Measurements from ENCODE around the gene PCNT. TPM values are rescaled to one million over a fixed set of nuclear protein-coding genes. Genes with fewer than 3 reads are reported as not detected.
A peak's percentile ranks its signal among the peaks of the same experiment; 100 is the strongest.

Gene PCNT
- total RNA-seq, 1 experiment from 2014 or later, result 39.6 TPM

GRCh38 chr21:46413365-46413696 lies 89.4 kb downstream of the PCNT start:
- Mint-ChIP-seq H3K4me1 (peaks cover 19 to 27% of the 10 kb centered on the region in 2 experiments), H3K9me3 (no peaks in the 10 kb centered on the region), H3K27ac (peak overlapping the region in 2 of 3 experiments; percentile 75 to 85; a peak in 1 of 7 replicates), H3K36me3 (ENCODE audit: insufficient read depth in 1 of 3, low read depth in 3 of 3) (peaks cover 19 to 46% (median 32%) of the 10 kb centered on the region in 3 experiments), H3K4me3 (peak overlapping the region in 1 of 2 experiments; percentile 12; a peak in 1 of 5 replicates), H3K27me3 (ENCODE audit: low read depth) (no peaks in the 10 kb centered on the region)
- peak overlapping the region; percentile 98; the same call in 1 of the 2 replicates for H3K4ac ChIP-seq (ENCODE audit: low read depth, low read length)
- peaks cover 9% of the 10 kb centered on the region; the same call in 1 of the 2 replicates for H3K4me1 ChIP-seq (ENCODE audit: insufficient read depth, low read length)
- no peak overlapping the region for H3K4me2 ChIP-seq (ENCODE audit: insufficient read depth, insufficient read length, low read length)
- H3K14ac ChIP-seq (ENCODE audit: insufficient read depth, low read length), result no peak overlapping the region
- WGBS (ENCODE audit: extremely low coverage, insufficient read length, low lambda C conversion rate), result no CpG with 5 or more reads among the region's 9 CpGs
- H3K56ac ChIP-seq (ENCODE audit: insufficient read length, low read depth, low read length), result no peak overlapping the region
- no peak overlapping the region for H3K9ac ChIP-seq (ENCODE audit: extremely low read depth, insufficient read length, low read length)
- no peak overlapping the region for H2BK12ac ChIP-seq (ENCODE audit: insufficient read length, low read depth, low read length)
- H3K79me2 ChIP-seq (ENCODE audit: insufficient read depth, low read length), result no peaks in the 10 kb centered on the region
- no peak for TF ChIP-seq CTCF (conservative IDR thresholded peaks at IDR 0.05)
- H2BK5ac ChIP-seq (ENCODE audit: insufficient read length, low read length), result no peak overlapping the region
- no peak overlapping the region for H3T11ph ChIP-seq (ENCODE audit: low read length)
- H2BK15ac ChIP-seq (ENCODE audit: low read depth, low read length), result no peak overlapping the region
- H3K23ac ChIP-seq (ENCODE audit: insufficient read length, low read depth, low read length), result no peak overlapping the region
- H3K79me1 ChIP-seq (ENCODE audit: insufficient read depth, low read depth, low read length, poor library complexity, severe bottlenecking), result no peaks in the 10 kb centered on the region
- no peak for DNase-seq
- H4K5ac ChIP-seq (ENCODE audit: insufficient read length, low read depth, low read length), result no peak overlapping the region
- peaks cover 7% of the 10 kb centered on the region for H3K23me2 ChIP-seq (ENCODE audit: insufficient read length, low read depth, low read length, poor library complexity, severe bottlenecking)
- H3K18ac ChIP-seq (ENCODE audit: insufficient read length, low read depth, low read length), result peak overlapping the region; percentile 85
- no peak overlapping the region for H2AK5ac ChIP-seq (ENCODE audit: insufficient read length, low read length)
- no peak overlapping the region for H2BK20ac ChIP-seq (ENCODE audit: low read depth, low read length, poor library complexity, severe bottlenecking)
- no peak overlapping the region for H3K27ac ChIP-seq (ENCODE audit: insufficient read length, low read depth, low read length)
- no peak overlapping the region for H2AFZ ChIP-seq (ENCODE audit: low read length)
- H3K9me3 ChIP-seq (ENCODE audit: control insufficient read depth, low read depth, low read length), result no peaks in the 10 kb centered on the region
- H4K8ac ChIP-seq (replicated peaks; ENCODE audit: insufficient read length, low read depth, low read length), result no peak overlapping the region
- H2BK120ac ChIP-seq (ENCODE audit: low read depth, low read length, poor library complexity, severe bottlenecking), result no peak overlapping the region
- H4K20me1 ChIP-seq (ENCODE audit: control insufficient read depth, insufficient read depth, insufficient read length), result peaks cover 2% of the 10 kb centered on the region
- no peaks in the 10 kb centered on the region for H3K27me3 ChIP-seq (ENCODE audit: insufficient read depth, low read length)
- peak overlapping the region; percentile 96 for H4K91ac ChIP-seq (ENCODE audit: insufficient read length, low read depth, low read length)

Data from H9 (cell line).